HuH-7 (cell line): Measurements from ENCODE around the gene RBFOX2.
A peak's percentile ranks its signal among the peaks of the same experiment; 100 is the strongest.
"Not testable (repeated sequence)": the region's sequence is repeated elsewhere in the genome, so short reads cannot be mapped to it uniquely, and the experiment has no call there.

Source experiments
- DNase-seq: peaks from one replicate; pipeline ENCODE4 v3.0.0; 2011; ENCODE audit warnings: low spot score

RBFOX2 gene

GRCh38 chr22:36028646-36029405, at the start of gene RBFOX2:
Gene RBFOX2 (minus strand): TSS chr22:36028824. CDS start chr22:36028425, 399 bp downstream.
- peak; percentile 92 for DNase-seq

- no peak for DNase-seq
Observed at GRCh38 chr22:36077271-36077670, 48.6 kb upstream of the RBFOX2 start.

GRCh38 chr22:36075724-36076123, 47.1 kb upstream of the RBFOX2 start:
- DNase-seq: no peak

GRCh38 chr22:36075230-36075629, 46.6 kb upstream of the RBFOX2 start:
- no peak for DNase-seq

GRCh38 chr22:36073476-36073875, 44.9 kb upstream of the RBFOX2 start:
- DNase-seq: no peak

- not testable (repeated sequence) for DNase-seq
Observed at GRCh38 chr22:36070645-36071044, 42.0 kb upstream of the RBFOX2 start.

GRCh38 chr22:36069368-36069767, 40.7 kb upstream of the RBFOX2 start:
- no peak for DNase-seq

- no peak for DNase-seq
Observed at GRCh38 chr22:36068776-36069344, 40.2 kb upstream of the RBFOX2 start.

GRCh38 chr22:36067235-36067558, 38.6 kb upstream of the RBFOX2 start:
- no peak for DNase-seq

GRCh38 chr22:36065775-36066544, 37.3 kb upstream of the RBFOX2 start:
- peak; percentile 90 for DNase-seq

- peak; percentile 25 for DNase-seq
Observed at GRCh38 chr22:36065462-36065774, 36.8 kb upstream of the RBFOX2 start.

- DNase-seq: no peak
Observed at GRCh38 chr22:36064358-36064757, 35.7 kb upstream of the RBFOX2 start.

- no peak for DNase-seq
Observed at GRCh38 chr22:36056980-36057379, 28.4 kb upstream of the RBFOX2 start.

- DNase-seq: no peak
Observed at GRCh38 chr22:36055376-36056295, 27.0 kb upstream of the RBFOX2 start.

- not testable (repeated sequence) for DNase-seq
Observed at GRCh38 chr22:36054446-36054845, 25.8 kb upstream of the RBFOX2 start.

GRCh38 chr22:36053242-36054147, 24.9 kb upstream of the RBFOX2 start:
- DNase-seq: no peak

- no peak for DNase-seq
Observed at GRCh38 chr22:36052505-36052941, 23.9 kb upstream of the RBFOX2 start.

- no peak for DNase-seq
Observed at GRCh38 chr22:36049678-36049997, 21.0 kb upstream of the RBFOX2 start.

GRCh38 chr22:36048911-36049677, 20.5 kb upstream of the RBFOX2 start:
- no peak for DNase-seq

GRCh38 chr22:36044517-36044916, 15.9 kb upstream of the RBFOX2 start:
- not testable (repeated sequence) for DNase-seq
